A549 (cell line): Measurements from ENCODE around the gene DMAP1. TPM values are rescaled to one million over a fixed set of nuclear protein-coding genes. Genes with fewer than 3 reads are reported as not detected.

Experiments used
- ATAC-seq, 2 experiments: fragments of 200-7000 bp in 1 of 2; fragments of >200 bp in 1 of 2; cut with Nextera tagmentation in 1 of 2; cut with Tn5 transposase in 1 of 2; 3 replicates each; pipeline versions ENCODE4 v1.8.0 to v1.9.1; 2018 to 2020; ENCODE audit warnings: mild to moderate bottlenecking in 1 of 2, moderate library complexity in 1 of 2
- CTCF ChIA-PET: fragments of 300-600 bp; sonication (Branson Sonifier 250); formaldehyde crosslinking; extraction: SDS; loops from one replicate; lab custom pipeline; 2021; ENCODE audit warnings: antibody characterized with exemption, inconsistent platforms; lab: Yijun Ruan, JAX
- POLR2A ChIA-PET: fragments of 350-600 bp; formaldehyde crosslinking; extraction: SDS; loops from one replicate; lab custom pipeline; 2021; ENCODE audit warnings: antibody characterized with exemption, inconsistent platforms; lab: Yijun Ruan, JAX
- DNase-seq, 2 experiments: peaks; one replicate each; pipeline versions ENCODE4 v3.0.0 to v3.0.0-alpha.2; 2011 to 2016; ENCODE audit warnings: low read depth in 1 of 2, low spot score in 1 of 2
- FAIRE-seq: peaks from 2 replicates; lab custom pipeline; 2011; peaks lifted over from hg19 to GRCh38; lab: Jason Lieb, UNC
- H3K27ac ChIP-seq, 2 experiments: fragments of >200 bp; sonication (Bioruptor Twin); formaldehyde crosslinking; 3 replicates each; pipeline ENCODE4 v1.5.1; 2016 to 2017
- H3K4me1 ChIP-seq: fragments of >200 bp; sonication (Bioruptor Twin); formaldehyde crosslinking; 3 replicates; pipeline ENCODE4 v1.6.1; 2016
- H3K4me2 ChIP-seq: fragments of >200 bp; sonication (Bioruptor Twin); formaldehyde crosslinking; 3 replicates; pipeline ENCODE4 v1.6.1; 2016
- H3K4me3 ChIP-seq: fragments of >200 bp; sonication (Bioruptor Twin); formaldehyde crosslinking; 3 replicates; pipeline ENCODE4 v1.5.1; 2016
- H3K9me3 ChIP-seq: fragments of >200 bp; sonication (Bioruptor Twin); formaldehyde crosslinking; 3 replicates; pipeline ENCODE4 v1.6.1; 2016
- CHD2 ChIP-seq: fragments of 150-350 bp; IDR thresholded peaks from 2 replicates; pipeline ENCODE4 v1.6.1; 2014; ENCODE audit warnings: low read length; ENCODE audit not compliant: partially characterized antibody
- CHD4 ChIP-seq: fragments of 200-600 bp; sonication (generic); IDR thresholded peaks from 2 replicates; pipeline ENCODE4 v1.6.1; 2016; ENCODE audit warnings: antibody characterized with exemption, mild to moderate bottlenecking, borderline replicate concordance
- EP300 ChIP-seq, 2 experiments: fragments of >200 bp; sonication (Bioruptor Twin); formaldehyde crosslinking; IDR thresholded peaks; 2 replicates in 1 of 2; 3 replicates in 1 of 2; pipeline ENCODE4 v1.6.1; 2016 to 2017
- FOSB ChIP-seq: fragments of 250-450 bp; sonication (Bioruptor Pico); IDR thresholded peaks from 2 replicates; pipeline ENCODE4 v1.5.0; 2020; ENCODE audit warnings: mild to moderate bottlenecking, moderate library complexity
- FOSL2 ChIP-seq, 2 experiments: fragments of 450-650 bp in 1 of 2; fragments of >200 bp in 1 of 2; sonication (Bioruptor Twin) in 1 of 2; formaldehyde crosslinking; IDR thresholded peaks; 2 replicates each; pipeline versions ENCODE4 v1.5.0 to v1.6.1; 2016 to 2020; ENCODE audit warnings: mild to moderate bottlenecking in 1 of 2, moderate library complexity in 1 of 2
- GATA3 ChIP-seq: IDR thresholded peaks from 2 replicates; pipeline ENCODE4 v1.6.1; 2012; ENCODE audit warnings: borderline replicate concordance
- HDAC2 ChIP-seq: fragments of 200-600 bp; sonication (generic); IDR thresholded peaks from 2 replicates; pipeline ENCODE4 v1.6.1; 2016
- HOXA7 ChIP-seq: fragments of 250-450 bp; sonication (Bioruptor Pico); IDR thresholded peaks from 2 replicates; pipeline ENCODE4 v1.5.0; 2020; ENCODE audit warnings: mild to moderate bottlenecking, moderate library complexity
- JUN ChIP-seq, 2 experiments: fragments of >200 bp; sonication (Bioruptor Twin); formaldehyde crosslinking; IDR thresholded peaks; 2 replicates in 1 of 2; 3 replicates in 1 of 2; pipeline ENCODE4 v1.6.1; 2016 to 2017
- MAZ ChIP-seq: fragments of 150-350 bp; IDR thresholded peaks from 2 replicates; pipeline ENCODE4 v1.6.1; 2014; ENCODE audit warnings: antibody characterized with exemption, low read depth, low read length, borderline replicate concordance
- NFE2L2 ChIP-seq: fragments of 150-350 bp; conservative IDR thresholded peaks from 2 replicates; pipeline ENCODE4 v1.6.1; 2014; ENCODE audit warnings: low read length
- NPAS2 ChIP-seq: fragments of 250-450 bp; sonication (Bioruptor Pico); IDR thresholded peaks from 2 replicates; pipeline ENCODE4 v1.8.0; 2022; ENCODE audit warnings: mild to moderate bottlenecking, moderate library complexity, borderline replicate concordance
- PHF8 ChIP-seq: fragments of 200-600 bp; sonication (generic); IDR thresholded peaks from 2 replicates; pipeline ENCODE4 v1.6.1; 2016; ENCODE audit warnings: low read depth, mild to moderate bottlenecking, antibody characterized with exemption, moderate library complexity, borderline replicate concordance
- RAD21 ChIP-seq, 2 experiments: fragments of >200 bp in 1 of 2; sonication (Bioruptor Twin) in 1 of 2; formaldehyde crosslinking in 1 of 2; IDR thresholded peaks in 1 of 2; conservative IDR thresholded peaks in 1 of 2; 2 replicates in 1 of 2; 3 replicates in 1 of 2; pipeline ENCODE4 v1.6.1; 2012 to 2018; ENCODE audit warnings: inconsistent platforms in 1 of 2
- RCOR1 ChIP-seq: fragments of 150-350 bp; IDR thresholded peaks from 2 replicates; pipeline ENCODE4 v1.6.1; 2014; ENCODE audit warnings: antibody characterized with exemption, low read length, low read depth
- SREBF2 ChIP-seq: fragments of 450-650 bp; IDR thresholded peaks from 2 replicates; pipeline ENCODE4 v1.6.1; 2014; ENCODE audit warnings: mild to moderate bottlenecking, moderate library complexity
- TFCP2L1 ChIP-seq: fragments of 250-450 bp; sonication (Bioruptor Pico); IDR thresholded peaks from 2 replicates; pipeline ENCODE4 v1.5.0; 2021; ENCODE audit warnings: mild to moderate bottlenecking
- TP53 ChIP-seq: fragments of 250-450 bp; sonication (Bioruptor Pico); IDR thresholded peaks from 2 replicates; pipeline ENCODE4 v1.5.0; 2021; ENCODE audit warnings: mild to moderate bottlenecking, moderate library complexity
- ZC3H11A ChIP-seq: fragments of 450-650 bp; IDR thresholded peaks from 2 replicates; pipeline ENCODE4 v1.6.1; 2014; ENCODE audit warnings: antibody characterized with exemption, mild to moderate bottlenecking
- ZNF302 ChIP-seq: fragments of 250-450 bp; sonication (Bioruptor Pico); IDR thresholded peaks from 2 replicates; pipeline ENCODE4 v1.9.0; 2021; ENCODE audit warnings: inconsistent platforms, mild to moderate bottlenecking, moderate library complexity
- WGBS: methylation state at CpG from one replicate; pipeline ENCODE4 v1.1.6; 2017; ENCODE audit errors: missing lambda C conversion rate; 5-methylcytosine and 5-hydroxymethylcytosine counted together
- polyA plus RNA-seq, 4 experiments: library from polyadenylated mRNA; depleted of rRNA in 3 of 4; stranded (reverse); fragments of >200 nt; fragmentation: RNase III in 1 of 4; extraction: RNeasy Plus Mini Kit Qiagen cat#74134 plus additional on column Dnase treatment in 1 of 4; gene quantifications; 2 replicates in 3 of 4; 3 replicates in 1 of 4; pipeline ENCODE4 v1.2.3, GENCODE V29; 2011 to 2017
- TF ChIP-seq, protein P1 (sequence below): fragments of >200 bp; sonication (Bioruptor Twin); formaldehyde crosslinking; IDR thresholded peaks from 2 replicates; pipeline ENCODE4 v1.6.1; 2016
- TF ChIP-seq, protein P2 (sequence below): fragments of >200 bp; sonication (Bioruptor Twin); formaldehyde crosslinking; IDR thresholded peaks from 3 replicates; pipeline ENCODE4 v1.5.1; 2016
- TF ChIP-seq, protein P3 (sequence below): fragments of 150-350 bp; IDR thresholded peaks from 2 replicates; pipeline ENCODE4 v1.6.1; 2014; ENCODE audit warnings: low read depth, mild to moderate bottlenecking, low read length
- TF ChIP-seq, protein P4 (sequence below): fragments of 250-450 bp; sonication (Bioruptor Pico); IDR thresholded peaks from 2 replicates; pipeline ENCODE4 v1.5.0; 2020; ENCODE audit warnings: low read depth, mild to moderate bottlenecking, moderate library complexity
- TF ChIP-seq, protein P5 (sequence below): IDR thresholded peaks from 2 replicates; pipeline ENCODE4 v1.6.1; 2012; ENCODE audit warnings: low read depth, borderline replicate concordance
- TF ChIP-seq, protein P6 (sequence below): IDR thresholded peaks from 2 replicates; pipeline ENCODE4 v1.6.1; 2012

The DMAP1 gene
- polyA plus RNA-seq, 2 of the 4 experiments (the other 2 are of a cell fraction): 26.3 to 28.2 TPM

DNA sequence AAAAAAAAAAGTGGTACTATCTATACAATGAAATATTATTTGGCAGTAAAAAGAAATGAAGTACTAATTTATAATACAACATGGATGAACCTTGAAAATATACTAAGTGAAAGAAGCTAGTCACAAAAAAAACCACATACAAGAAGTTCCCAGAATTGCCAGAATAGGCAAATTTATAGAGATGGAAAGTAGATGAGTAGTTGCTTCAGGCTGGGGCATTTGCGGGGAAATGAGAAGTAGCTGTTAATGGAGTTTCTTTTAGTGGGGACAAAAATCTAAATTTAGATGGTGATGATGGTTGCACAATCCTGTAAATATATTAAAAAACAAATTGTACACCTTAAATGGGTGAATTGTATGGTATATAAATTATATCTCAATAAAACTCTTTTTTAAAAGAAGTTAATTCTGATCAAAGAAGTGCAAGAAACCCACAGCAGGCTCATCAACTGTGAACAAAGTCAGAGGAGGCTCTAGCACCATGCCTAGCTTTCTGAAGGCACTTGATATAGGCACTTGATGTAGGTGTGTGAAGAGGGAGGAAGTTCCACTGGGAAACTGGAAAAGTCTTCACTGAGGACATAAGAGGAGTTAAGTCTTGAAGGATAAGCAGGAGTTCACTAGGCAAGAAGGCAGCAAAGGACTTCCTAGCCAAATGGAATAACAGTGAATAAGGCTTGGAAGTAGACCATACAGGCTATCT, 52.5 kb downstream of the DMAP1 start:
- no peaks in the 10 kb centered on the region for H3K4me1 ChIP-seq
- H3K4me2 ChIP-seq: no peak overlapping the region
- H3K4me3 ChIP-seq: no peak overlapping the region
- CTCF ChIA-PET: interaction anchor here (1.2 kb wide), 1 partner anchor 7 kb away, joined by 3 read pairs; no protein-coding TSS in a partner anchor
- ATAC-seq: no peak
- 90% methylated on average over 1 of the region's 1 CpG for WGBS
- POLR2A ChIA-PET: no interaction called here
- FAIRE-seq: no peak
- H3K9me3 ChIP-seq: no peaks in the 10 kb centered on the region
- no peak for DNase-seq
- no peak for TF ChIP-seq FOSL2 (IDR thresholded peaks at IDR 0.05)
- TF ChIP-seq FOSL2 (CRISPR knock-in tag; IDR thresholded peaks at IDR 0.05): no peak
- TF ChIP-seq HOXA7: no peak
- TF ChIP-seq, protein P1, sequence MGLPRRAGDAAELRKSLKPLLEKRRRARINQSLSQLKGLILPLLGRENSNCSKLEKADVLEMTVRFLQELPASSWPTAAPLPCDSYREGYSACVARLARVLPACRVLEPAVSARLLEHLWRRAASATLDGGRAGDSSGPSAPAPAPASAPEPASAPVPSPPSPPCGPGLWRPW: no peak
- TF ChIP-seq, protein P2, sequence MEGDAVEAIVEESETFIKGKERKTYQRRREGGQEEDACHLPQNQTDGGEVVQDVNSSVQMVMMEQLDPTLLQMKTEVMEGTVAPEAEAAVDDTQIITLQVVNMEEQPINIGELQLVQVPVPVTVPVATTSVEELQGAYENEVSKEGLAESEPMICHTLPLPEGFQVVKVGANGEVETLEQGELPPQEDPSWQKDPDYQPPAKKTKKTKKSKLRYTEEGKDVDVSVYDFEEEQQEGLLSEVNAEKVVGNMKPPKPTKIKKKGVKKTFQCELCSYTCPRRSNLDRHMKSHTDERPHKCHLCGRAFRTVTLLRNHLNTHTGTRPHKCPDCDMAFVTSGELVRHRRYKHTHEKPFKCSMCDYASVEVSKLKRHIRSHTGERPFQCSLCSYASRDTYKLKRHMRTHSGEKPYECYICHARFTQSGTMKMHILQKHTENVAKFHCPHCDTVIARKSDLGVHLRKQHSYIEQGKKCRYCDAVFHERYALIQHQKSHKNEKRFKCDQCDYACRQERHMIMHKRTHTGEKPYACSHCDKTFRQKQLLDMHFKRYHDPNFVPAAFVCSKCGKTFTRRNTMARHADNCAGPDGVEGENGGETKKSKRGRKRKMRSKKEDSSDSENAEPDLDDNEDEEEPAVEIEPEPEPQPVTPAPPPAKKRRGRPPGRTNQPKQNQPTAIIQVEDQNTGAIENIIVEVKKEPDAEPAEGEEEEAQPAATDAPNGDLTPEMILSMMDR: no peak
- no peak for TF ChIP-seq FOSB (CRISPR knock-in tag)
- TF ChIP-seq, protein P3, sequence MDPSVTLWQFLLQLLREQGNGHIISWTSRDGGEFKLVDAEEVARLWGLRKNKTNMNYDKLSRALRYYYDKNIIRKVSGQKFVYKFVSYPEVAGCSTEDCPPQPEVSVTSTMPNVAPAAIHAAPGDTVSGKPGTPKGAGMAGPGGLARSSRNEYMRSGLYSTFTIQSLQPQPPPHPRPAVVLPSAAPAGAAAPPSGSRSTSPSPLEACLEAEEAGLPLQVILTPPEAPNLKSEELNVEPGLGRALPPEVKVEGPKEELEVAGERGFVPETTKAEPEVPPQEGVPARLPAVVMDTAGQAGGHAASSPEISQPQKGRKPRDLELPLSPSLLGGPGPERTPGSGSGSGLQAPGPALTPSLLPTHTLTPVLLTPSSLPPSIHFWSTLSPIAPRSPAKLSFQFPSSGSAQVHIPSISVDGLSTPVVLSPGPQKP: no peak
- TF ChIP-seq NPAS2 (CRISPR knock-in tag): no peak
- TF ChIP-seq GATA3: no peak
- no peak for TF ChIP-seq CHD2
- TF ChIP-seq, protein P4, sequence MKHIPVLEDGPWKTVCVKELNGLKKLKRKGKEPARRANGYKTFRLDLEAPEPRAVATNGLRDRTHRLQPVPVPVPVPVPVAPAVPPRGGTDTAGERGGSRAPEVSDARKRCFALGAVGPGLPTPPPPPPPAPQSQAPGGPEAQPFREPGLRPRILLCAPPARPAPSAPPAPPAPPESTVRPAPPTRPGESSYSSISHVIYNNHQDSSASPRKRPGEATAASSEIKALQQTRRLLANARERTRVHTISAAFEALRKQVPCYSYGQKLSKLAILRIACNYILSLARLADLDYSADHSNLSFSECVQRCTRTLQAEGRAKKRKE (CRISPR knock-in tag): no peak
- TF ChIP-seq ZNF302 (CRISPR knock-in tag): no peak
- no peak for TF ChIP-seq SREBF2
- TF ChIP-seq TFCP2L1 (CRISPR knock-in tag): no peak
- TF ChIP-seq CHD4: no peak
- no peak for TF ChIP-seq RAD21 (conservative IDR thresholded peaks at IDR 0.05 in 1 of 2, IDR thresholded peaks at IDR 0.05 in 1 of 2)
- no peak for TF ChIP-seq MAZ
- TF ChIP-seq TP53 (CRISPR knock-in tag): no peak
- TF ChIP-seq NFE2L2: no peak
- no peak for TF ChIP-seq ZC3H11A
- no peak overlapping the region for H3K27ac ChIP-seq

DNA sequence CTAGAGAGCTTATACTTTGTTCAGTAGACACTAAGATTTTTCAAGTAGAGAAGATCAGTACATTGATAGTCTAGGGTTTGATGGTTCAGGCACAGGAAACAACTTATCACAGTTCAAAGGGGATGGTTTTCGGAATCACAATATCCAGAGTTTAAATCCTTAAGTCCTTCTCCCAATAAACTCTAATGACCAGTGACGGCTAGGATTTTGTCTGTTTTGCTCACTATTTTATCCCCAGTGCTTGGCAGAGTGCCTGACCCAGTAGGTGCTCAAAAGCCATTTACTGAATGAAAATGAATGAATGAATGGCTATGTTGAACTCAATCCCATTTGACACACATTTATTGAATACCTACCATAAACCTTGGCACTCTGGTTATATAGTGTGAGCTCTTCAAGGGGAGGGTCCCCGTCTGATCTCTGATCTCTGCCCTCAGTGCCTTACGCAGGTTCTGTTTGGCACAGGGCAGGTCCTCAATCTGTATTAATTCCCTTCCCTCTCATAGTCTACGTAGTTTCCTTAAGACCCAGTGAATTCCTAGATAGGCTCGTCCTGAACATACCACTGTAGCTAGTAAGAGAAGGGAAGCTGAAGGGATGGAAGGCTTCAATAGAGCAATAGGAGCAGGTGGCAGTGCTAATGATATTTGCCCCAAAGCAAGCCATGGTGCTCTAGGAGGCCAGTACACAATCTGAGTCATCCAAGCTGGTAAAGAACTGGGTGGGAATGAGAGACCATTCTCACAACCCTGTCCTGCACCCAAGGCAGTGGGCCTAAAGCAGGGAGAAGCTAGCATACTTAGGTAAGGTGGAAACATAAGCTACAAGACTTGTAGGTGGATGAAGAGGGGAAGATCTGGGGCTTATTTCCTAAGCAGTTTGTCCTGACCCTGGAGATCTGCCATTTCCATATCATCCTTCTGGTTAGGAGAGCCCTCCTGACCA, 53.4 kb downstream of the DMAP1 start:
- no peak for DNase-seq
- 92% methylated on average over 6 of the region's 6 CpGs for WGBS
- POLR2A ChIA-PET: no interaction called here
- no peak for ATAC-seq
- H3K4me3 ChIP-seq: no peak overlapping the region
- no peaks in the 10 kb centered on the region for H3K9me3 ChIP-seq
- FAIRE-seq: no peak
- TF ChIP-seq, protein P3: no peak
- TF ChIP-seq, protein P5, sequence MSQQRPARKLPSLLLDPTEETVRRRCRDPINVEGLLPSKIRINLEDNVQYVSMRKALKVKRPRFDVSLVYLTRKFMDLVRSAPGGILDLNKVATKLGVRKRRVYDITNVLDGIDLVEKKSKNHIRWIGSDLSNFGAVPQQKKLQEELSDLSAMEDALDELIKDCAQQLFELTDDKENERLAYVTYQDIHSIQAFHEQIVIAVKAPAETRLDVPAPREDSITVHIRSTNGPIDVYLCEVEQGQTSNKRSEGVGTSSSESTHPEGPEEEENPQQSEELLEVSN: no peak
- no peak for TF ChIP-seq JUN (IDR thresholded peaks at IDR 0.05)
- TF ChIP-seq EP300 (IDR thresholded peaks at IDR 0.05): no peak
- no peak for TF ChIP-seq HDAC2
- TF ChIP-seq, protein P6, sequence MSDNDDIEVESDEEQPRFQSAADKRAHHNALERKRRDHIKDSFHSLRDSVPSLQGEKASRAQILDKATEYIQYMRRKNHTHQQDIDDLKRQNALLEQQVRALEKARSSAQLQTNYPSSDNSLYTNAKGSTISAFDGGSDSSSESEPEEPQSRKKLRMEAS: no peak
- TF ChIP-seq PHF8: no peak
- TF ChIP-seq HOXA7: no peak
- TF ChIP-seq RCOR1: no peak
- no peak overlapping the region for H3K27ac ChIP-seq
- CTCF ChIA-PET: interaction anchor here (0.9 to 1.2 kb wide), 3 partner anchors 8 to 328 kb away, joined by 3 read pairs; no protein-coding TSS in a partner anchor
- no peak overlapping the region for H3K4me2 ChIP-seq
- no peaks in the 10 kb centered on the region for H3K4me1 ChIP-seq
